ENCODE data around the gene PHF21B. TPM values are rescaled to one million over a fixed set of nuclear protein-coding genes. Genes with fewer than 3 reads are reported as not detected.
"Not testable (repeated sequence)": the region's sequence is repeated elsewhere in the genome, so short reads cannot be mapped to it uniquely, and the experiment has no call there.

PHF21B gene
- total RNA-seq, 1 donor: under 0.01 TPM

DNA sequence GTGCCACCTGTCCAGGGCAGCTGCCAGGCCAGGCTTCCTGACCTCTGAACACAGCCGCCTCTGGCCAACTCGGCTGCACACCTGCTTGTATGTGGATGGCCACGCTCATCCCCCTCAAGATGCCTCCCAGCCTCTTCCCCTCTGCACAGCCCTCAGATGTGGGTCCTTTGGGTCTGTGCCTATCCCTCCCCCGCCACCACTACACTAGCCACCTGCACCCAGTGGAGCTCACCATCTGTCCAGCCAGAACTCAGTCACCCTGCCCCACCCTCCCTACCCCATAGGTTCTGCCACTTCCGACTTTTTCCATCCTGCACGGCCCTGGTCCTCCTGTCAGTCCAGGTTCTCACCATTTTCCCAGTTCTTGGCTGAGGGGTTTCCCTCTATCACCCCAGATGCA lies 44.6 kb downstream of the PHF21B start:
- DNase-seq (ENCODE audit: low read depth in 2 of 3, low spot score in 2 of 3): no peak

DNA sequence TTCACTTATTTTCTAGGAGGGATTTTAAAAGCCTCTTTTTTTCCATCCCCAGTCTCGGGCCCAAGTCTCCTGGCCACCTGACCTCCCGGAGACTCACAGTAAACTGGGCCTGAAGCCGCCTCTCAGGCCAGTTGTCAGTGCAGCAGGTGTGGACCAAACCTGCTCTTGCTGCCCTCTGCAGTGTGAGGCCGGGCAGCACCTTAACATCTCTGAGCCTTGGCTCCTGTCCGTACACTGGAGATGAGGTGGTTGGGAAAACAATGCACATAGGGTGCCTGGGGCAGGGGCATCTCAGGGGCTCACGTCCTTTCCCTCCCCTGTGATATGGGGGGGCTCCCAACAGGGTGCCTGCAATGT lies 45.1 kb downstream of the PHF21B start:
- no peak for DNase-seq (ENCODE audit: low read depth in 2 of 3, low spot score in 2 of 3)

DNA sequence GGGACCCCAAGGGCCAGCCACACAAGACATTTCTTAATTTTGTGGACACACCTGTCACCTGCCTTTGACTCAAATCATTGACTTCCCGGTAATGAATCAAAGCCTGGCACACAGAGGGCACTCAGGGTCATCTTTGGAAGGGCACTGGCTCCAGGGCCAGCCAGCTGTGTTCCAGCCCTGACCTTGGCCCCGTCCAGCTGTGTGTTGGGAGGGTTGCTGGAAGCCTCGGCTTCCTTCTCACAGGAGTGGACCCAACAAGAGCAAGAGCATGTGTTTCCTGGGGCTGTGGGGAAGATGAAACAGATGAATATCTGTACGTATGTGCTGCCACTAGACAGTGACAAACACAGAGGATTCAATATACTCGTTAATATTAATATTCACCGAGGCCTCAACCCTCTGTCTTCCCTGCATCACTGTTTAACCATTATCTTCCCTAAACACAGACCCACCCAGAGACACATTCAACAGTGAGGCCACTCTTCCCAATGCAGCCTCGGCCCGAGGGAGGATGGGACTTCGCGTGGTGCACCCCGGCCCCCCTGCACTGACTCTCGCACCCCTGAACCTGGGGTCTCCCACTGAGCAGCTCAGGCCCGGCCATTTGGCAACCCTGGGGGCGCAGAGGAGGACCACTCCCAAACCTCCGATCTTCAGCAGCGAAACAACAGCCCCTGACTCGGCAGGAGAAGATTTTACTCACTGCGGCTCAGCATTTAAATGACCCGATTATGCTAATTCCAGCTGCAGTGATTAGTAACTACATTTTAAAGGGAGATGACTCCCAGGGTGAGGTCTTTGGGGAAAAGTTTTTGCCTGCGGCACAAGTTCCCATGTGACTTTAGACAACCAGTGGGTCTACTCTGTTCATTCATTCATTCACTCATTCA lies 45.7 kb downstream of the PHF21B start:
- DNase-seq (ENCODE audit: low read depth in 2 of 3, low spot score in 2 of 3): no peak

DNA sequence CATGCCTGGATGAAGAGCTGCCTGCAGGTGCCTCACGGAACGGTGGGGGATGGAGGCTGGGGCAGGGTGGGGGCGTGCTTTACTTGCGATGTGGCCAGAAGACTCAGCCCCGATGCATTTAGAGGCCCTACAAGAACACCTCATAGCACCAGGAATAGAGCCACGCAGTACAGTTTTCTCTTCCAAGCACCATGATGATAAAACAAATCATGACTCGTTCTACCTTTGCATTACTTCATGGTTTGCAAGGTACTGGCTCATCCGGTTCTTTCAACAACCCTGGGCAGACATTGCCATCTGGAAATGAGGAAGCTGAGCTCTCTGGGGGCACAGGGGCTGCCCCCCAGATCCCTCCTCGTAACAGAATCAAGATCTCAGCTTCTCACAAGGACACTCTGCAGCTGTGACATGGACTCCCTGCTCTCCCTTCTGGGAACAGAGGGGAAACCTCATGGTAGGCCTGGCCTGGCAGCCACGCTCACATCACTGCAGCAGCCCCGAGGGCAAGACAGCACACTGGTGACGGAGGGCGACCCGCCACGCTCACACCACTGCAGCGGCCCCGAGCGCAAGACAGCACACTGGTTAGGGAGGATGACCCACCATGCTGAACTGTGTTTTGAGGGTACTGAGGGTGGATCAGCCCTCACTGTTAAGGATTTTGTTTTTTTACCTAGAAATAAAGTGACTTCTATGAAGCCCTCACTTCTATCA lies 46.9 kb downstream of the PHF21B start:
- DNase-seq (ENCODE audit: low read depth in 2 of 3, low spot score in 2 of 3): no peak

DNA sequence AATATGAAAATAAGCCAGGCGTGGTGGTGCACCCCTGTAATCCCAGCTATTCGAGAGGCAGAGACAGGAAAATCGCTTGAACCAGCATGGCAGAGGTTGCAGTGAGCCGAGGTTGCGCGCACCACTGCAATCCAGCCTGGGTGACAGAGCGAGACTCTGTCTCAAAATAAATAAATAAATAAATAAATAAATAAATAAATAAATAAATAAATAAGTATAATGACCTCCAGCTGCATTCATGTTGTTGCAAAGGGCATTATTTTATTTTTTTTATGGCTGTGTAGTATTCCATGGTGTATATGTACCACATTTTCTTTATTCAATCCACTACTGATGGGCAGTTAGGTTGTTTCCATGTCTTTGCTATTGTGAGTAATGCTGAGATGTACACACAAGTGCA lies 48.1 kb downstream of the PHF21B start:
- not testable (repeated sequence) for DNase-seq (ENCODE audit: low read depth in 2 of 3, low spot score in 2 of 3)

DNA sequence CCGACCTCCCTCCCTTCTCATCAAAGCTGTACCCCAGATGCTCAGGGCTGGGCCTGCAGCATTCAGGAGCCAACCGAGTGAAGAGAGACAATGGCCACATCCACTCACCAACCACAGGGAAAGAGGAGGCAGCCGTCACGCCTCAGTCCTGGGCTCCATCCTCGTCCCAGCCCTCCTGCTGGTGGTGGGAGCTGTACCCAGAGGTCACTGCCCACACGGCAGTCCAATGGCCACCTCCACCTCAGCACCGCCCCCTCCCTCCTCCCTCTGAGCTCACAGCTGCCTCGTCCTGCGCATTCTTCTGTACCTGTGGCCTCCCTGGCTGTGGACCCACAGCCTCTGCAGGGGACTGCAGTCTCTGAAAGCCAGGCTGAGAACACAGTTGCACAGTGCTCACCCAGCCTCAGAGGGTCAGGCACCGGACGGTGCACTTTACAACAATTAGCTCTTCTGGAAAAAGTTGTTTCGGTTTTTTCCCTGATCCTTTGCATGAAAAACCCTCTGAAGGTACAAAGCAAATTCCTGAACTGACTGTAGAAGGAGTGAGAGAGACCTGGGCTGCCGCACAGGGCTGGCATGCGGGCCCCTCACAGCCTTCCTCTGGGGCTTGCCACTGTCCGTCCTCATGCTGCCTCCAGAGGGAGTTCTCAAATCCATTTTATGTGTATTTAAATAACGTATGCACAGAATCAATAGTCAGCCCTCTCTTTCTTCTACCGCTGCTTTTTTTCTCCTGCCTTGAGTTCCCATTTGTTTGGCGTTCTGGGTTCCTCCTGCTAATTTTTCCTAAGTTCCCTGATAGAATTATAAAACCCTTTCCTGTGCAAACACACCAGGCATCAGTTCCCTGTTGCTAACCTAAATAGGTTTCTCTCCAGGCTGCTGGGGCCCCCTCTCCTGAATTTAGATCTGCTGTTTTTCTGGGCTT lies 52.7 kb downstream of the PHF21B start:
- no peak for DNase-seq (ENCODE audit: low read depth in 2 of 3, low spot score in 2 of 3)

DNA sequence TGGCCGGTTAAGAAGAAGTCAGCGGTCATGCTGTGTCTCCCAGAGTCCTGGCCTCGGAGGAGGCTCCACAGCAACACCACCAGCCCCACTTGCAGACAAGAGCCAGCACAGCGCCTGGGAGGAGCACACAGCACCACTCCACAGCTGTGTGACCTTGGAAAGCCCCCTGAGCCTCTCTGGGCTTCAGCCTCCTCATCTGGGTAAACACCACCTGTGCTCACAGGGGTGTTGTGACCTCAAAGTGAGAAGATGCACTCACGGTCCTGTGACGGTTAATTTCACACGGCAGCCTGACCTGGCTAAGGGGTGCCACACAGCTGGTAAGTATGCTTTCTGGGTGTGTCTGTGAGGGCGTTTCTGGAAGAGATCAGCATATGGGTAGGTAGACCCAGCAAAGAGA lies 54.7 kb downstream of the PHF21B start:
- no peak for DNase-seq (ENCODE audit: low read depth in 2 of 3, low spot score in 2 of 3)

DNA sequence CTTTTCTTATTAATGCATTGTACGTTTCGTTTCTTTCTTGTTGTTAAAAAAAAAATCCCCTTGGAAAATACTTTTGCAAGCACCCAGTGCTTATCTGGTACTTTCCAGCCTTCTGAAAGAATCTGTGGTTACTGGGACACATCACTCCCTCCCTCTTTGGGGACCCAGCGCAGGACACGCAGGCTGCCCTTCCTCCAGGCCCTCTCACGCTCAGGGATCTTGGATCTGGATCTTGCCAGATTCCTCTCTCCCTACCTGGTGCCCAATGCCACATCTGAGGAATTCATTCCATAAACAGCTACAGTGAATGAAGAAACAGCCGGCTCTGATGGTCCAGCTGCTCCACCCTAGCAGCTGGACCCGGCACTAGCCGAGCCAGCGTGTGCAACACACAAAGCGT lies 55.7 kb downstream of the PHF21B start:
- no peak for DNase-seq (ENCODE audit: low read depth in 2 of 3, low spot score in 2 of 3)

DNA sequence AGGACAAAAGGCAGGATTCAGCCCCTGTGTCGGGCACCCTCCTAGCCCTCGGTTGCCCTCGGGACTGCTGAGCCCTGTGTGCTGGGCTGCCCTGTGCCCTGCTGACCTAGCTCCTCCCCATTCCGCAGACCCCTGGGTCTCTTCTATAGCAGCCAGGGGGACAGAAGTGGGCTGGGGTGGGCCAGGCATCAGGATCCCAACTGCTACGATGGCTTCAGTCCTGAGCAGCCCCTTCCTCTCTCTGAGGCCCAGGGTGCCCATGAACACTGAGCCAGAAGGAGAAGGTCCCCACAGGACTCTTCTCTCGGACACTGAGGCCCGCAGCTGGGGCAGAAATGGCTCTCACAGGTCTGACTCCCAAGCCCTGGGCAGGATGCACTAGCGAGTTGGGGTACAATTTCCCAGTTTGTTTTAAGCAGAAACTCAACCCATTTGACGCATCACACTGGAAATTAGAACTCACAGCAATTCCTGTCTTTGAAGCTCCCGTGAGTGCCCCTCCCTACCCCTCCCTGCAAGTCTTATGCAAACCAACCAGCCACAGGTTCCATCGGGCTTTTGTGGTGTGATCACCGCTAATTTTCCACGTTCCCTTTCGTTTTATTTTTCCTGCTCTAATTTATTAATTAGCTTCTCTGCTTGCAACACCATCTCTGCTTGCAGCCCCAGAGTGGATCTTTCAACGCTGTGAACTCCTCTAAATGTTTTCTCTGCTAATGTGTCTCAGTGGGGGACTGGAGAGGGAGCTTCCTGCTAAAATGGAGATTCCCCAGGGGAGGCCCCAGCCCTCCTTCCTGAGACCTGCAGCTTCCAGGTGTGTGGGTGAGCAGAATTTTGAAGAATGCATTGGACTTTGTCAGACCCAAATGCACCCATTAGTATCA lies 56.7 kb downstream of the PHF21B start:
- DNase-seq (ENCODE audit: low read depth in 2 of 3, low spot score in 2 of 3): no peak

DNA sequence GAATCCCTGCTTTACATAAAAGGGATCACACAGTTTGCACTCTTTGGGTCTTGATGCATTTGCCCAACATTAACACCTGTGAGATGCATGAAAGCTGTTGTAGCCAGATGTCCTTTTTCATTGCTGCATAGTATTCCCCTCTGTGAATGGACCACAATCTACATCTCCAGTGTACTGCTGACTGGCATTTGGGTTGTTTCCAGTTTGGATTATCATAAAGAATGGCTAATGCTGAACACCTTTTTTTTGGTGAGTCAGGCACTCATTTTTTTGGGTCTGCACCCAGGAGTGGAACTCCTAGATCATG lies 58.3 kb downstream of the PHF21B start:
- no peak for DNase-seq (ENCODE audit: low read depth in 2 of 3, low spot score in 2 of 3)

DNA sequence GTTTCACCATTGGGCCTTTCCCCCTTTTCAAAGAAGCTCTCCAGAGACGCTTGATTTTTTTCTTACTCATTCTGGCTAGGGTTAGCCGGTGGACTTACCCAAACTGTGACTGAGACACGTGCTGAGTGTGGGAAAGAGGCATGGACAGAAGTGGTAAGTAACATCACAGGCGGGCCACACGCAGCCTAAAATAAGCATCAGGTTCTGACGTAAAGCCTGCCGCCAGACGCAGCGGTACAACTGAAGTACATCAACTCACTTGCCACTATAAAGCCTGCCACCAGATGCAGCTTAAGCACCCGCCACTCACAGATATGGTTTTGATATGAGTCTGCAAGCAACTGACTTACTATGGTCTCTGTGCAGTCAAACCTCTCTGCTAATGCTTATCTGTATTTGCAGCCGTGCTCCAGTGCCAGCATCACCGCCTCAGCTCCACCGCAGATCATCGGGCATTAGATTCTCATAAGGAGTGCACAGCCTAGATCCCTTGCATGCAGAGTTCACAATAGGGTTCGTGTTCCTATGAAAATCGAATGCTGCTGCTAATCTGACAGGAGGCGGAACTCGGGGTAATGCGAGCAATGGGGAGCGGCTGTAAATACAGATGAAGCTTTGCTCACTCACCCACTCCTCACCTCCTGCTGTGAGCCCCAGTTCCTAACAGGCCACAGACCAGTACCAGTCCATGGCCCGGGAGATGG lies 58.8 kb downstream of the PHF21B start:
- no peak for DNase-seq (ENCODE audit: low read depth in 2 of 3, low spot score in 2 of 3)

DNA sequence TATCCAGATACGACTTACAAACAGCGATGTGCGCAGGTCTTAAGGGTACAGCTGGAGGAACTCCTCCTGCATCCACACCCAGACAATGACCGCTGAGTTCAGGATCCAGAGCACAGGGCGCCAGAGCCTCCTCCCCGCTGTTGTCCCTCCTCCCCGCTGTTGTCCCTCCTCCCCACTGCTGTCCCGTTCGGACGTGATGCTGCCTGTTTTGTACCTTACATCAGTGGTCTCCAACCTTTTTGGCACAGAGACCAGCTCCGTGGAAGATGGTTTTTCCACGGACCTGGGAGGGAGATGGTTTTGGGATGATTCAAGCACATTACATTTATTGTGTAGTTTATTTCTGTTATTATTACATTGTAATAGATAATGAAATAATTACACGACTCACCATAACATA lies 62.0 kb downstream of the PHF21B start:
- DNase-seq (ENCODE audit: low read depth in 2 of 3, low spot score in 2 of 3): no peak

DNA sequence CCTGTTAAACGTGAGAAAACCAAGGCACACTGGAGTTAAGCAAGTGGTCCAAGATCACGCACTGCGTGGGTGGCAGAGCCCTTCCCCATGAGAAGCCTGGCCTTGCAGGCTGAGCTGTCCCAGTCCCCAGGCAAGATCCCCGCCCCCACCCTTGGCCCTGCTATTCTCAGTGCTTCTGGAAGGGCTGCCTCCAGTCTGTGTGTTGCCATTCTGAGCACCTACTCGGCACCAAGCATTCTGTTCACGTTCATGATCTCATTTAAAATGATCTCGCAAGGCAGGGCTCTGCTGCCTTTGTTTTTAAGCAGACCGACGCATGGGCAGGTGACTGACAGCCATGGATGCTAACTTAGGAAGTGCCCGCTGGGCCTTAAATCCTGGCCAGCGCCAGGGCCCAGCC lies 62.8 kb downstream of the PHF21B start:
- no peak for DNase-seq (ENCODE audit: low read depth in 2 of 3, low spot score in 2 of 3)

DNA sequence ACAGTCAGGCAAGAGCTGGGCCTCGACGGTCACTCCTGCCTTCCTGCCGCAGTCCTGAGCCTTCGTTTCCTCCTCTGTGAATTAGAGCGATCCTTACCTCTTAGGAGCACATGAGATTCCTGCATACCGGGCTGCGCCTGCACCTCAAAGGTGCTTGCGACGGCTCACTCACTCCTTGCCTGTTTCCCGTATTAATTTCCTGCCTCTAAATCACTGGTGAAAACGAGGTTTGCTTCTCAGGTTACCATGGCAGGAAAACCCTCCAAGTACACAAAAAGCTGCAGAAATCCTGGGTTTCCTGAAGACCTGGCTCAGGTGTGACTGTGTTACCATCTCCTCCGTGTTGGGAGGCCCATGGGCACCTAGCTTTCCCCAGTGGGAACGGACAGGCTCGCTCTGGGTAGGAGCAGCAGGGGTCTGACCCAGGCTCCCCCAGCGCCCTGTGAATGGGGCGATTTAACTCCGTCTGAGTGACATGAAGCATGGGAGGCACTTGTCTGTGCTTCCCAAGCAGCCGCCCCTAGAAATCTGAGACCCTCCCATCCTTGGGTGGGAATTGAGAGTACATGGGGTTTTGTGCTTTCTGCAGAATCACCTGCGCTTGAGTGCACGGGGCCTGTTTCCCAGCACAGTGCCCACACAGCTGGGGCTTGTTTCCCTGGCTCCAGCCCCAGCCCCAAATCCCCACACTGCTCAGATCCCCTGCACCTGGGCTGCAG lies 64.8 kb downstream of the PHF21B start:
- no peak for DNase-seq (ENCODE audit: low read depth in 2 of 3, low spot score in 2 of 3)

DNA sequence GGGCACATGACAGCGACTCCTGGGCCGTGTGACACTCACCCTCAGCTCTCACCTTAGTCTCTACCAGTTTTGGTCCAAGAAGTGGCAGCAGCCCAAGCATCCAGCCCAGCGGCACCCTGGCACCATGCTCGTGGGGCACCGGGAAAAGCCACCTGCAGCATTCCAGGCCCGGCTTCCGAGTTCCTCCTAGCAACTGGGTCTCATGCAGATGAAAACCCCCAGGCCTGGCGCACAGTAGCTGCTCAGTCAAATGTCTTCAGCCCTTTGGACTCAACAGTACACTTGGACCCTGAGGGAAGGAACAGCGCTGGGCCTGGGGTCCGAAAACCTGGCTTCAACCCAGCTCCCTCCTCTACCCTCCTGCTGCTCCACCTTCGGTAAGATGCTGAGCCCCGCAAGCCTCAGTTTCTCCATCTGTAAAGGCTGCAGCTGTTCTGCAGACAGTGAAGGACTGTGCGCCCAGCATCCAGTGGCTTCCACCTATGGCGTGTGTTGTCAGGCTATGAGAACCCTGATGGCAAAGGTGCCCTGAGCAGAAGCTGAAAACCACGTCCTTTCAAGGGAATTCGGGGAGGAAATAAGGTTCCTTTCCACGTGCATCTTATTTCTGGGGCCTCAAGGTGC lies 66.0 kb downstream of the PHF21B start:
- no peak for DNase-seq (ENCODE audit: low read depth in 2 of 3, low spot score in 2 of 3)

DNA sequence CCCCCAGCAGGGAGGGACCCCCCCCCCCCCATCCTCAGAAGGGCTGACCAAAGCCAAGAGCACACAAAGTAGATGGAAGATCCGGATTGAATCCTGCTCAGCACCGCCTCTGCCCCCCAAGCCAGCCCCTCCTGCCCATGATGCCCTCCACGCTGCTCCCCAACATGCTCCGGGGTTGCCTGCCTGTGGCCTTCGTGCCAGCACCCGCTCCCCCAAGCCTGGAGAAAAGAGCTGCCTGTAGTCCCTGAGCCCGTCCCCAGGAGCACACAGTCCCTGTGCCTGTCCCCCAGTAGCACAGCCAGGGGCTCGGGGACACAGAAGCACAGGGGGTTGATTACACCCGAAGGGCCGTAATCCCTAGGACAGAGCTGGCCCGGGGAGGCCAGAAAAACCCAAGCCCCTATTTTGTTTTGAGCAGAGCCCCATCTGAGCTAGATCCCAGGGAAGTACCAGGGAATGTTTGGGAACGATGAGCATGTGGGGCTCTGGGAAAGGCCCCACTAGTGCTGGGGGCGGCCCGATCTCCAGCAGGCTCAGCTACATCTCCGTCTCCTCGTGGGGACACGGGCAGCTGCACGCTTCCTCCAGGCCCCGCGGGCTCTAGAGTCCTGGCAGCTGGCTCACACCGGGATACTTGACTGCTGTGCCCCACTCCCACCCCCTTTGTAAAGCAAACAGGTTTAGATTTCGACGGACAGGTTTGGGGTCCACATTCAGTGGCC lies 66.7 kb downstream of the PHF21B start:
- DNase-seq (ENCODE audit: low read depth in 2 of 3, low spot score in 2 of 3): no peak

DNA sequence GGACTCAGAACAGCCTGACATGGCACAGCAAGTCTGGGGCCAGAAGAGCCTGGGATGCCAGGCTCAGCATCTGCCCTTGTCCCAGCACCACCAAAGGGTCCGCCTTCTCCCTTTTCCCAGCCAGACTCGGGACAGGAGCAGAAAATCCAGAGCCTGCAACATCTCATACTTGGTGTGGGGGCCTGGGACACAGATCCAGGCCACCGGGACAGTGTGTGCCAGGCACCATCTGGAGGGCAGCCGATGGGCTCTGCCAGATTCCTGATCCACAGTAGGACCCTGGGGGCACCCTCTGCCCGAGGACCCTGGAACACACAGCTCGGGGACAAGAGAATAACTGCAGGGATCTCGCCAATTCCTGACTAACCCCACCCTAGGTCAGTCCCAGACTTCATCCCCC lies 67.7 kb downstream of the PHF21B start:
- DNase-seq (ENCODE audit: low read depth in 2 of 3, low spot score in 2 of 3): no peak

DNA sequence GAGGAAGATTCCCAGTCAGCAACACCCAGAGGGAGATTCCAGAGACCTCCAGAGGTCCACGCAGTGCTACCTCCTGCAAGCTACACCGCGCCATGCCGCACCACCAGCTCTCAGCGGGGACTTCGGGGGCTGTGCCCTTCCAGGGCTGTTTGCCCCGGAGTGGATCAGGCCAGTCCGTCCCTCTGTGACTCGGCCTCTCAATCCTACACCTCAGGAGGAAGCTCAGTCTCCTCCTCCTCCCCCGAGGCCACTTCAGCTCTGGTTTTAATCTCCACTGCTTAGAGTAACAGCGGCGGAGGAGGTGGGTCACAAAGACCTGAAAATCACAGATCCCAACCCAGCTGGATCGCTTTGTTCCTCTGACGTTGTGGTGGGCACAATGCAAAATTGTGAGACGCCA lies 68.6 kb downstream of the PHF21B start:
- DNase-seq (ENCODE audit: low read depth in 2 of 3, low spot score in 2 of 3): no peak
